Stimulated activated CD4-positive, alpha-beta T cell treated with anti-CD3 and anti-CD28 coated beads, Interleukin-2, amount 100 ng/mL, for 4 hours (primary cell): ENCODE results near the gene ACER2.
A peak's percentile ranks its signal among the peaks of the same experiment; 100 is the strongest.

Experiments
- DNase-seq: peaks from one replicate; pipeline ENCODE4 v3.0.0-alpha.2; 2020; ENCODE audit warnings: low read depth

ACER2 gene

DNA sequence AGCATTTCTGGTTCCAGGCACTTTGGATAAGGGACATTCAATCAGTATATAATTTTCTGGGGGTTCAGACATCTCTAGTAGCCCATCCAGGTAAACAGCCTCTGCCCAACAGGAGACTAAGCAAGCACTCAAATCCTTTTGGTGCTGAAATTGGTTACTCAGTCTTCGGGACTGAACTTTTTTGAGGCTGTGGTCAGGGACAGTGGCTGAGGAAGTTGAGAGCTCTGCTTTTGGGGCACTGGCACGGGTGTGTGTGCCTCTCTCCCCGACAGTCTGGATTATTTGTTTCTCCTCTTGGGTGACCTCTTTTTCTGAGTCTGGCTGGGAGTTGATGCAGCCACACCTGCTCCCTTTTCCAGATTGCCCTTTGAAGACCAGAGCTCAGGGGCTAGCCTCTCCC is 47.6 kb downstream of the ACER2 start:
- no peak for DNase-seq

DNA sequence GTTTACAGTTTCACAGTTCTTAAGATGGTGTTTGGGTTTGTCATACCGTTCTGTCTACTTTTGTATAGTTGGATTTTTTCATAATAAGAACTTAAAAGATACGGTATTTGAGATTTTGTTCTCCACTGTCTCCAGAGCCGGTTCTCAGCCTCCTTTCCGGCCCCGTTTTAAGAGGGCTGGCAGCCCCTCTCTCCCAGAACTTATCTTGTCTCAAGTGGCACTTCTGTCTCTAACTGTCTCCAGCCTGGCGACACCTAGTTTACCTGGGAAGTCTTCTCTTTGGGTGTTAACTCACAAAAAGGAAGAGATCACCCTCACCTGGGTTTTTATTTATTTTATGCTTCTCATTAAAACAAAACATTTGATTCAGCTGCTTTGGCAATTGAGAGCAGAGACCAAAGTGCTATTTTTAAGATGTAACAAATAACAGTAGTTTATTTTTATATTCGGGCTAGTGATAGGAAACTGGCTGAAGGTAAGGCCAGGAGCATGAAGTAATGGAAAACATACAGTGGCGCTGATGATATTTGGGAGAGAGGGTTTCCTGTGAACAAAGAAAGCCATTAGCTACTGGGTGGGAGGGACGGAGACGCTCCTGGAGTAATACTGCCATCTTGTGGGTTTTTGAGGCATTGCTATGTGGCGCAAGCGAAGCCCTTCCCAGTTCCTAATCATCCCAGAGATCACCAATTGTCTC is 48.3 kb downstream of the ACER2 start:
- peak; percentile 44 for DNase-seq

DNA sequence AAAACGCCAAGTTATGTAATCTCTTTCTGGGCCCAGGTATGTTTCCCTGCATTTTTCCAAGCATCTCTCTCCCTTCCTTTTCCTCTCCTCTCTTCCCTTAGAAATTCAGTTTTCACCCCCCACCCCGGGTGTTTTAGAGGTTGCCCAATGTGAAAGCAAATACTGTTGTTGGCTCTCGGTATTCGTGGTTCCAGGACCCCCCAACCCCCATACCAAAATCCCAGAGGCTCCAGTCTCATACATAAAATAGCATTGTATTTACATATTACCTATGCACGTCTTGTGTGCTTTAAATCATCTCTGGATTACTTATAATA is 48.8 kb downstream of the ACER2 start:
- no peak for DNase-seq

DNA sequence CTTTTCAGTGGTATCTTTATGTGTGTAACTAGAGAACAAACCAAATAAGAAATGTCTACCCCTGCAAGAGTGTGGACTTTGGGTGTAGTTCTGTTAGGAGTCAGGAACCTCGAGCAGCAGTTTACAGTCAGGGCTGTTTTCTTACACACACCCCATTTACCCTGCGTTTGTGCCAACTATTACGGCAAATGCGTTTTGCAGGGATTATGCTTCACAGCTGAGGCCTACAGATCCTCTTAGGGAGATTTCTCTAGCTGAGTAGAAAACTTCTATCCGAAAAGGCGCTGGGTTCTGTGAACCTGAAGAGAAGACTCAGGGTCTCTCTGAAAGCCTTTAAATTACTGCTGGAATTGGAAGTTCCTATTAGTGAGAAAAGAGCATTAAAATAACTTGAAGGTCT is 51.4 kb downstream of the ACER2 start:
- no peak for DNase-seq

DNA sequence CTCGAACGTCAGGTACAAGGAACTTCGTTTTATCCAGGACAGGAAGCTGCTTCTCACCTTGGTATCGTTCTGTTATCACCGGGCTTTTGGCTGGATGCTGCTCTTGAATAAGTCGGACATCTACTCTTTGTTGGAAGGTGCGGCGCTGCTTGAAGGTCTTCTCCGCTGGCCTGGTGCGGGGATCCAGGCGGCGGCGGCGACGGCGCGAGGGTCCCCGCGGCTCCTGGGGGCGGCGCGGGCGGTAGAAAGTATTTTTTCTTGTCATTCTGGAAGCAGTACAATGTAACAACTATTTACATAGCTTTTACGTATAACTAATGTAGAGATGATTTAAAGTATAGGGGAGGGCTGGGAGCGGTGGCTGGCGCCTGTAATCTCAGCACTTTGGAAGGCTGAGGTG is 52.3 kb downstream of the ACER2 start:
- DNase-seq = no peak

- DNase-seq = no peak
Observed at GRCh38 chr9:19464061-19464763, 55.4 kb downstream of the ACER2 start.

DNA sequence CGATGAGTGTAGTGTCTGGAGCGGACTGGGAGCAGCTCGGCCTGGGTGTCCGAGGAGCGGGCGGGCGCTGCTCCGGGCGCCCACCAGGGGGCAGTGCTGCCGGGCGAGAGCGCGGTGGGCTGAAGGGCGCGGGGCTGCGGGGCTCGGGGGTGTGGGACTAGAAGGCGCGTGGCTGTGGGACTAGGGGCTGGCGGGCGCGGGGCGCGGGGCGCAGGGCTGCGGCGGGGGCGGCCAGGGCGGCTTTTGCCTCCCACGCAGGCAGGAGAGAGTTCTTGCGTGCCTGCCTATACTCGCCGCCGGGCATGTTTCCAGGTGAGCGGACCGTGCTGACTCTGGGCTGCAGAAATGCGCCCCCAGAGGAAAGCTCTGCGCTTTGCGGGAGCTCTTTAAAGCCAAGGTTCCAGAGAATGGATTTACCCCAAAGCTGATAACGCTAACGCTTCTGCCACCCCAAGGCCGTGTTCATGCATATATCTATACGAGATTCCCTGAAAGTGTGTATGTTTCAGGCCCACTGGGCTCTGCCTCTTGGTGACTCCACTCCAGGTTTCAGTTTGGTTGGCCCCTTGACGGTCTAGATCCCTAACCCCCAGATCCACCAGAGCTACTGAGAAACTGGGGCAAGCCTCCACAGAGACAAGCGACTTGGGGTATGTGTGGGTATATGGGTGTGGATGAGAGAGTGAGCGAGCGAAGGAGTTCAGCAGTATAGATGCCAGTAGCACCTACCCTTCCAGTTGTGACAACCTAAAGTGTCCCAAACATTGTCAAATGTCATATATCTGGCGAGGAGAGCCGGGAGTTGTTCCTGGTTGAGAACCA is 56.2 kb downstream of the ACER2 start:
- DNase-seq = peak; percentile 61

GRCh38 chr9:19465586-19466279 is 56.9 kb downstream of the ACER2 start:
- no peak for DNase-seq

- no peak for DNase-seq
Observed at GRCh38 chr9:19466280-19466639, 57.5 kb downstream of the ACER2 start.

GRCh38 chr9:19469271-19469670 is 60.5 kb downstream of the ACER2 start:
- DNase-seq = no peak

GRCh38 chr9:19470567-19470966 is 61.8 kb downstream of the ACER2 start:
- DNase-seq = no peak

DNA sequence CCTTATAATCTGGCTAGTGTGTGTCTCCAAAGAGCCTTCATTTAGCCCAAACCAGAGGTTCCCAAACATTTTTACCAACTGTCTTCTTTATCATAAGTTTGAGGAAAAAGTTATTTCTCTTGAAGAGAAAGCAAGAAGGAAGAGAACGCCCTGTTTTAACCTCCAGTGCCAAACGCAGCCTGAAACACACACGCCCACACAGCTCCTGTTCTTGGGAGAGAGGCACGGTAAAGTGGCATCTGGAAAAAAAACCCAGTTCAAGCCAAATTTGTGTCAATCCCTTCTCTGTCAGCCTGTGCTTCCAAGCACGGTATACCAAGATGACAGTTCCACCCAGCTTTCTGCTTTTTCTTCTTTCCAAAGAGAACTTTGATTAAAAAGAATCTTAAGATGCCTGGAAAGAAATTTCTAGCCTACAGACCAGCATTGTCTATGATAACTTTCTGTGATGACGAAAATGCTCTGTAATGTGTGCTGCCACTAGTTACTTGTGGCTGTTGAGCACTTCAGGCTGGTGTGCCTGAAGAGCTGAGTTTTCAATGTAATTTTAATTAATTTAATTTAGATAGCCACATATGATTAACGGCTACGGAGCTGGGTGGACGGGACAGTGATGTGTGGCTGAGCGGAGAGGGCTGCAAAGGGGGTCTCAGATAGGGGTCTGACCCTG is 62.3 kb downstream of the ACER2 start:
- DNase-seq = no peak

DNA sequence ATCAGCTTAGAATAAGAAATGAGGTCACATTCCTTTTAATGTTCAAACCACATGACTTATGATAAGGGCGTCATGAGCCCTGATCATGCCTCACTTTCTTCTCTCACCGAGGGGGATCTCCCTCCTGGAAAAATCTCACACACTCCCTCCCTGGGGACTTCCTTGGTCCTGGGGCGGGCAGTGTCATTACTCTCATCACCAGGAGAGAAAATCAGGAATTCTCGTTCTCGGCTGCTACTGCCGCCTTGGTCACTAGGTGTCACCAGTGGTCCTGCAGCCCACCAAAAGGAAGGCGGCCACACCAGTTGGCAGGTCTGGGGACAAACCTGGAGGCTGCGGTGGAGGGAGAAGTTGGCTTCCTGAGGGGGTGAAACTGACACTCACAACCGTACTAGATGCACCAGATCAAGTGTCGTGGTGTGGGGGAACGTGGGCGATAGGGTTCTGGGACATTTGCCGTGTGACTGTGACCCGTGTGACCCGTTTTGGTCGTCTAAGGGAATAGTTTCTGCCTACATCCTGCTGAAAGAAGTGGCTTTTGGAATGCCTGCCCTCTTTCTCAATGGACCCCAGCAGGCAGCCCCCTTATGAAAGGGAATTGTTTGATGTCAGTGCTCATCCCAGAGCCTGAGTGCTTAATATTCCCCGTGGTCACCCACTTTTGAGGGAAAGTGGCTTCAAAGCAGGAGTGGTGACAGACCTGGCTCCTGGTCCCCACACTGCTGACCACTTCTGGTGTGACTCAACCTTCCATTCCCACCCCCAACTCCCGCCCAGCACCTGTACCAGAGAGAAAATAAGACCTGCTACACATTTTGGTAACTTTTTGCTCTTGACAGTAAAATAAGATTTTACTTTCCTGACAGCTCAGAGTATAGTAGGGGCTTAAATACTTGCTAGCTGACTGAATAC is 63.2 kb downstream of the ACER2 start:
- DNase-seq = peak; percentile 18

- no peak for DNase-seq
Observed at GRCh38 chr9:19473605-19474004, 64.8 kb downstream of the ACER2 start.

DNA sequence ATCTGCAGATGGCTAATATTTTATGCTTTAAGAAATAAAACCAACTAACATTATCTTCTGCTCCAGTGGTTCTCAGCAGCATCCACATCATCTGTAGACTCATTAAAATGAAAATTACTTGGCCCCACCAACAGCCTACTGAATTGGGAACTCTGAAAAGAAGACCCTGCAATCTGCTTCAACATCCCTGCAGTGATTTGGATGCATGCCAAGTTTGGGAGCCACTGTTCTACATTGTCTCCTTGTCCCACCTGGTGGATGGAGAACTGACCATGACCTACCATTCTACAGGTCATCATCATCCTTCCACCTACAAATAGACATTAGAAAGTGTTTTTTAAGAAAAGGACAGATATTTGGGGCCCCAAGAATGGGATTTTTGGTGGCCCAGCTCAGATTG is 71.1 kb downstream of the ACER2 start:
- no peak for DNase-seq

GRCh38 chr9:19480345-19480744 is 71.5 kb downstream of the ACER2 start:
- no peak for DNase-seq

DNA sequence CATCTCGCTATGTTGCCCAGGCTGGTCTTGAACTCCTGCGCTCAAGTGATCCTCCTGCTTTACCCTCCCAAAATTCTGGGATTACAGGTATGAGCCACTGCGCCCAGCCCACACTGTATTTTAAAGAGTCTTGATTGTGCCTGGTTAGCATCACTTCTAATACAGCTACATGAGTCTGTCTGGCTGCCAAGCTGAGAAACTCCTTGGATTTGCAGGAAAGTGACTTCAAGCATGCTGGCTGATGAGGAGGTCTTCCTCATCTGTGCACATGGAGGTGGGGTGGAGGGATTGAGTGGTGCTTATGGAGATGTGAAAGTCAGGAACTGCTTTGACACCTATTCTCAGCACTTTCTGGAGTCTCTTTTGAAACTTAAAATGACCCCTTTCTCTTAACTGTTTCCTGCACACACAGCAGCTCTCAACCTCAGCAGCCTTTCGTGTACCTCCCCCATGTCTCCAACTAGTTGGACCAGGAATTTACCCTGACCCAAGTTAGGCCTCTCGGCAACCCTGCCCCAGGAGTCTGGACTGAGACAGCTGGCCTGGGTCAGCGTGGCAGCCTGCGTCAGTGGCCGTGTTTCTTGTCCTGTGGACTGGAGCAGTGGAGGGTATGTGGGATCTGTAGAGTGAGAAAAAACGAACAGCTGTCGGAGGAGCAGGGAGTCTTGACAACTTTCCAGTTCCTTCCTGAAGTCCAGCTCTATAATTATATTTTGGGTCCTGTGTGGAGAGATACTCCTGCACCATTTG is 72.5 kb downstream of the ACER2 start:
- no peak for DNase-seq

DNA sequence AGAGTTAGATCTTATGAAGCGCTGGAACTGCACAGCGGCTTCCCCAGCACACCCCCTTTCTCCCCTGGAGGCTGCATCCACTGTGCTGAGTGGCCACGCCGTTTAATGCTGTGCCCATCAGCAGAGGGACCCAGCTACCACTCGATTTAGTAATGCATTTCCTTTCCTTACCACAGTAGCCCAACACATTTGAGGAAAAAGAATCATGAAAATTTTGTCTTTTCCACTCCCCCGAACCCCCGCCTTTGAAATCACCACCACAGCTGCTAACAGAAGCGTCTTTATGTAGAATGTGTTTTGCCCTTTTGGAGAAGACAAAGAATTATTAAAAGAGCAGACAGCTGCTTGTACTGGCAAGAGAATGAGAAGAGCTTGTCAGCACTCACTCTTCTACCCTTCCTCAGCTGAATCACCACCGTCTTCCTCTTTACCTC is 73.2 kb downstream of the ACER2 start:
- DNase-seq = no peak

GRCh38 chr9:19484699-19485098 is 75.9 kb downstream of the ACER2 start:
- DNase-seq = no peak

GRCh38 chr9:19485193-19485592 is 76.4 kb downstream of the ACER2 start:
- no peak for DNase-seq
